Esophagus muscularis mucosa (tissue), 3 donors: Measurements from ENCODE around the gene SLC6A19.

ENCODE experiments used
- POLR2A ChIP-seq: fragments of 450-650 bp; IDR thresholded peaks from one replicate; pipeline ENCODE4 v1.6.1; 2017; ENCODE audit warnings: antibody characterized with exemption, moderate library complexity, mild to moderate bottlenecking, low read depth
- POLR2AphosphoS5 ChIP-seq, 2 donors: sonication (generic); formaldehyde crosslinking; IDR thresholded peaks; one replicate each; pipeline ENCODE4 v1.6.1; 2017; ENCODE audit warnings: antibody characterized with exemption in 2 of 2
- TF ChIP-seq, protein P1 (sequence below), 3 experiments: fragments of 200-600 bp in 2 of 3; fragments of 450-650 bp in 1 of 3; sonication (generic) in 2 of 3; IDR thresholded peaks; one replicate each; pipeline ENCODE4 v1.5.1; 2017 to 2019; ENCODE audit warnings: antibody characterized with exemption in 3 of 3, mild to moderate bottlenecking in 2 of 3, moderate library complexity in 1 of 3

DNA sequence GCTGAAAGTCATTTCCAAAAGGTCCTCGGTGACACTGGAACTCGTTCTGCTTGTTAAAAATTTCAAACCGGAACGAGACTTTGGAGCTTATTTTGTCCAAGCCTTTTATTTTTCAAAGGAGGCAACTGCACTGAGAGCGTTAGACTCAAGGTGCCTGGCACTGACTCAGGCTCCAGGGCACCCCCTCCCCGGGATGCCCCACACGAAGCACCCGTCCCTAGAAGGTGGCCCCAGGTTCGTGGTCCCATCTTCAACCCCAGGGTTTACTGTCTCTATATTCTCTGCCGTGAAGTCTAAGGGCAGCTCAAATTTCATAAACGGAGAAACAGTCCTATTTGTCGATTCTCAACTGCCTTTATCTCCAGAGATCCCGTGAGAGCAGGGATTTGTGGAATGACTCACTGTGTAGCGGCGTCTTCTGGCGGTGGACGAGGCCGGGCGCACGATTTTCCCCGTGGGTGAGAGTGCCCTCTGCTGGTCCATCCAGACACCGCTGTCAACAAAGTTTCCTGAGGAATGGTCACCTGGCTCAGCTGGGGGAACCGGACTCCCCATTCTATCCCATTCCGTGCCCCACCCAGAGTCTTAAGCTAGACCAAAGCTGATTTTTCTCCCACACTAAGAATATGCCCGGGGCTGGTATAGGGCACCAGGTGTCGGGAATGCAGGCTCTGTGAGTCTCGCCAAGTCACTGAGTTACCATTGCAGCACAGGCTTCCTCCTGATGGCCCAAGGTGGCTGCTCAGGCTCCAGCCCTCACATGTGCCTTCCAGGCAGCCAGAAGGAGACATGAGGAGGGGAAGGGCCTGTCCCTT is 27.1 kb upstream of the SLC6A19 start:
- TF ChIP-seq, protein P1, sequence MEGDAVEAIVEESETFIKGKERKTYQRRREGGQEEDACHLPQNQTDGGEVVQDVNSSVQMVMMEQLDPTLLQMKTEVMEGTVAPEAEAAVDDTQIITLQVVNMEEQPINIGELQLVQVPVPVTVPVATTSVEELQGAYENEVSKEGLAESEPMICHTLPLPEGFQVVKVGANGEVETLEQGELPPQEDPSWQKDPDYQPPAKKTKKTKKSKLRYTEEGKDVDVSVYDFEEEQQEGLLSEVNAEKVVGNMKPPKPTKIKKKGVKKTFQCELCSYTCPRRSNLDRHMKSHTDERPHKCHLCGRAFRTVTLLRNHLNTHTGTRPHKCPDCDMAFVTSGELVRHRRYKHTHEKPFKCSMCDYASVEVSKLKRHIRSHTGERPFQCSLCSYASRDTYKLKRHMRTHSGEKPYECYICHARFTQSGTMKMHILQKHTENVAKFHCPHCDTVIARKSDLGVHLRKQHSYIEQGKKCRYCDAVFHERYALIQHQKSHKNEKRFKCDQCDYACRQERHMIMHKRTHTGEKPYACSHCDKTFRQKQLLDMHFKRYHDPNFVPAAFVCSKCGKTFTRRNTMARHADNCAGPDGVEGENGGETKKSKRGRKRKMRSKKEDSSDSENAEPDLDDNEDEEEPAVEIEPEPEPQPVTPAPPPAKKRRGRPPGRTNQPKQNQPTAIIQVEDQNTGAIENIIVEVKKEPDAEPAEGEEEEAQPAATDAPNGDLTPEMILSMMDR (IDR thresholded peaks at IDR 0.05): peak; percentile 60 to 84 (median 65)
- TF ChIP-seq POLR2AphosphoS5 (IDR thresholded peaks at IDR 0.05): peak in 1 of 2 donors; percentile 15
- no peak for TF ChIP-seq POLR2A
